Kidney capillary endothelial cell (primary cell): ENCODE measurements around the gene TKT.

Experiments used
- DNase-seq: peaks from one replicate; pipeline ENCODE4 v3.0.0-alpha.2; 2018; ENCODE audit warnings: low spot score

Gene TKT

GRCh38 chr3:53224026-53224425, 31.8 kb downstream of the TKT start:
- no peak for DNase-seq

GRCh38 chr3:53223541-53223966, 32.3 kb downstream of the TKT start:
- DNase-seq: no peak

GRCh38 chr3:53223025-53223424, 32.8 kb downstream of the TKT start:
- no peak for DNase-seq

- DNase-seq: no peak
Observed at GRCh38 chr3:53222183-53222901, 33.5 kb downstream of the TKT start.

- DNase-seq: no peak
Observed at GRCh38 chr3:53221827-53222182, 34.0 kb downstream of the TKT start.

- DNase-seq: no peak
Observed at GRCh38 chr3:53221345-53221744, 34.5 kb downstream of the TKT start.

GRCh38 chr3:53219895-53220483, 35.8 kb downstream of the TKT start:
- peak; percentile 81 for DNase-seq

- DNase-seq: no peak
Observed at GRCh38 chr3:53218131-53218530, 37.7 kb downstream of the TKT start.

GRCh38 chr3:53217175-53217574, 38.6 kb downstream of the TKT start:
- no peak for DNase-seq

GRCh38 chr3:53216723-53217122, 39.1 kb downstream of the TKT start:
- DNase-seq: no peak

GRCh38 chr3:53215816-53216215, 40.0 kb downstream of the TKT start:
- DNase-seq: no peak

GRCh38 chr3:53213276-53213675, 42.5 kb downstream of the TKT start:
- no peak for DNase-seq

- DNase-seq: no peak
Observed at GRCh38 chr3:53211706-53212702, 43.8 kb downstream of the TKT start.

GRCh38 chr3:53202331-53203015, 53.3 kb downstream of the TKT start:
- no peak for DNase-seq

GRCh38 chr3:53200501-53201498, 55.0 kb downstream of the TKT start:
- DNase-seq: no peak

GRCh38 chr3:53199834-53200233, 56.0 kb downstream of the TKT start:
- no peak for DNase-seq

GRCh38 chr3:53198996-53199395, 56.8 kb downstream of the TKT start:
- DNase-seq: no peak

GRCh38 chr3:53198256-53198977, 57.4 kb downstream of the TKT start:
- no peak for DNase-seq

- peak; percentile 23 for DNase-seq
Observed at GRCh38 chr3:53196575-53197407, 59.0 kb downstream of the TKT start.
